AG09319 (cell line): Measurements from ENCODE around the gene RTEL1.

Experiments
- DNase-seq: peaks from one replicate; pipeline ENCODE4 v3.0.0-alpha.2; 2010; ENCODE audit warnings: low read depth; ENCODE audit errors: extremely low read depth
- TF ChIP-seq, protein P1 (sequence below): IDR thresholded peaks from 2 replicates; pipeline ENCODE4 v1.5.1; 2011; ENCODE audit warnings: low read depth, mild to moderate bottlenecking, inconsistent platforms, low read length, moderate library complexity

RTEL1 gene

DNA sequence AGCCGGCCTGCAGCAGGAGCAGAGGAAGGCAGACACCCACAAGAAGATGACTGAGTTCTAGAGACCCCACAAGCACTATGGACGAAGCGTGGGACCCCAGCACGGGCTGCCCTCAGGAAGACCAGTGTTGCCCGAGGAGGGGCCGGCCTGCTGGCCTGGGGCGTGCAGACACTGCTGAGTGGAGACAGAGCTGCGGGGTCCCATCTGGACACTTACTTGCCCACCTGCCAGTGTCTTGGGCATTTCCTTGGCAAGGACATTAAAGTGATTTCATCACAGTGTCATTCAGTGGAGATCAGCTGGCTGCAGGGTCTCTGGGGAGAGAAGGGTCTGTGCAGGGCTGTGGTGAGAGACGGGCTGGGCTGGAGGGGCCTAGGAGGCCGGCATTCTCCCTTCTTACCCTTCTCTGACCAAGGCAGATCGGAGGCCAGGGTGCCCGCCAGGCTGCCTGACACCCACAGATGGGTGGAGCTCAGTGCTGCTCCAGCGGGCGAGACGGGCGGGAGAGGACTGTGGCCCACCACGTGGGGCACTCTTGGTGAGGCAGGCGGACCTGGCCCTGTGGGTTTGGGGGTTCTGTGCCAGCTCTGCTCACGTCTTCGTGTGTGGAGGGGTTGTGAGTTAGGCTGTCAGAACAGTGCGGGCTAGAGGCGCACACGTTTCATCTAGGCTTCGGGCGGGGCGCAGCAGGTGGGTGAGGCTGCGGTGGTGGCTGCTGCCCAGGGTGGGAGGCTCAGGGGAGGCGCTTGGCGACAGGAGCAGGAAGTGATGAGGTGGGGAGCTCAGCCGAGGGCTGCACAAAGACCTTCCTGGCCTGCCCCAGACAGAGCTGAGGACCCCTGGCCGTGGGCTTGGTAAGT, 78.0 kb downstream of the RTEL1 start, which contains the start of gene LIME1:
Gene LIME1, plus strand, starts transcription at position 806 of the 860 bp plus-strand sequence. CDS start 886 bp downstream, outside the sequence.
- DNase-seq: no peak

DNA sequence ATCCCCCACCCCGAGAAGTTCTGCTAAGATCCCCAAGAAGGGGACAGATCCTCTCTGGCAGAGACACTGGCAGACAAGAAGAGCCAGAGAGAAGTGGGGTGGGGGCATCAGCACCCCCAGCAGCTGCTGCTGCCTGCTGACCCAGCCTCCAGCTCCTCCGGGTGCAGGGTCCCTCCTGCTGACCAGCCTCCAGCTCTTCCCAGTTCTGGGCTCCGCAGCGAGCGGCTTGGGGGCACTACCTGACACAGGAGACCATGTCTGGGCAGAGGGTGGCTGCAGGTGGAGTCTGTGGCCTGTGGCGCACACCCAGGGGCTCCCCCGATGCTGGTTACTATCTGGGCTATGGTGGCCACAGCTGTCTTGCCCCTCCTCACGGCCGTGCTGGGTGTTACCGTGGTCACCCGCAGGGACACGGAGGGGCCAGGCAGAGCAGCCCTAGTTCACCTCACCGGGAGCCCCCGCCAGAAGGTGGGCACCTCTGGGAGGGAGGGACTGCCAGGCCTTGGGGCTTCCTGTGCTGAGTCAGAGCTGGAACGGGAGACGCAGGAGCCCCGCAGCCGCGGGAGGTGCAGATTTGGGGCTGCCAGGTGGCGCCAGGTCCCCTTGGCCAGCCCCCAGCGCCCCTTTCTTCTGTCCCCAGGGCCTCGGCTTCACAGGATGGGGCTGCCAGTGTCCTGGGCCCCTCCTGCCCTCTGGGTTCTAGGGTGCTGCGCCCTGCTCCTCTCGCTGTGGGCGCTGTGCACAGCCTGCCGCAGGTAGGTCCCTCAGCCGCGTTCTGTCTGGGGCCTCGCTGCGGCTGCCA, 79.0 kb downstream of the RTEL1 start:
- DNase-seq: no peak
- TF ChIP-seq, protein P1, sequence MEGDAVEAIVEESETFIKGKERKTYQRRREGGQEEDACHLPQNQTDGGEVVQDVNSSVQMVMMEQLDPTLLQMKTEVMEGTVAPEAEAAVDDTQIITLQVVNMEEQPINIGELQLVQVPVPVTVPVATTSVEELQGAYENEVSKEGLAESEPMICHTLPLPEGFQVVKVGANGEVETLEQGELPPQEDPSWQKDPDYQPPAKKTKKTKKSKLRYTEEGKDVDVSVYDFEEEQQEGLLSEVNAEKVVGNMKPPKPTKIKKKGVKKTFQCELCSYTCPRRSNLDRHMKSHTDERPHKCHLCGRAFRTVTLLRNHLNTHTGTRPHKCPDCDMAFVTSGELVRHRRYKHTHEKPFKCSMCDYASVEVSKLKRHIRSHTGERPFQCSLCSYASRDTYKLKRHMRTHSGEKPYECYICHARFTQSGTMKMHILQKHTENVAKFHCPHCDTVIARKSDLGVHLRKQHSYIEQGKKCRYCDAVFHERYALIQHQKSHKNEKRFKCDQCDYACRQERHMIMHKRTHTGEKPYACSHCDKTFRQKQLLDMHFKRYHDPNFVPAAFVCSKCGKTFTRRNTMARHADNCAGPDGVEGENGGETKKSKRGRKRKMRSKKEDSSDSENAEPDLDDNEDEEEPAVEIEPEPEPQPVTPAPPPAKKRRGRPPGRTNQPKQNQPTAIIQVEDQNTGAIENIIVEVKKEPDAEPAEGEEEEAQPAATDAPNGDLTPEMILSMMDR: no peak

More for the DNA sequence above, 78.0 kb downstream of the RTEL1 start, which contains the start of gene LIME1:
- TF ChIP-seq, protein P1: no peak

DNA sequence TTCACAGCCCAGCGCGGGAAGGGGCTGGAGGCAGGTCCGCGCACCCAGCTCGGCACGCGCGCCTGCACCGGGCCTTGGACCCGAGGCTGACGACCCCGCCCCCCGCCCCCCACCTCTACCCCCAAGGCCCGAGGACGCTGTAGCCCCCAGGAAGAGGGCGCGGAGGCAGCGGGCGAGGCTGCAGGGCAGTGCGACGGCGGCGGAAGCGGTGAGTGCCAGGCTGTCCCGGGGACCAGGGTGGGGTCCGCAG, 79.5 kb downstream of the RTEL1 start:
- DNase-seq: no peak
- TF ChIP-seq, protein P1: no peak

DNA sequence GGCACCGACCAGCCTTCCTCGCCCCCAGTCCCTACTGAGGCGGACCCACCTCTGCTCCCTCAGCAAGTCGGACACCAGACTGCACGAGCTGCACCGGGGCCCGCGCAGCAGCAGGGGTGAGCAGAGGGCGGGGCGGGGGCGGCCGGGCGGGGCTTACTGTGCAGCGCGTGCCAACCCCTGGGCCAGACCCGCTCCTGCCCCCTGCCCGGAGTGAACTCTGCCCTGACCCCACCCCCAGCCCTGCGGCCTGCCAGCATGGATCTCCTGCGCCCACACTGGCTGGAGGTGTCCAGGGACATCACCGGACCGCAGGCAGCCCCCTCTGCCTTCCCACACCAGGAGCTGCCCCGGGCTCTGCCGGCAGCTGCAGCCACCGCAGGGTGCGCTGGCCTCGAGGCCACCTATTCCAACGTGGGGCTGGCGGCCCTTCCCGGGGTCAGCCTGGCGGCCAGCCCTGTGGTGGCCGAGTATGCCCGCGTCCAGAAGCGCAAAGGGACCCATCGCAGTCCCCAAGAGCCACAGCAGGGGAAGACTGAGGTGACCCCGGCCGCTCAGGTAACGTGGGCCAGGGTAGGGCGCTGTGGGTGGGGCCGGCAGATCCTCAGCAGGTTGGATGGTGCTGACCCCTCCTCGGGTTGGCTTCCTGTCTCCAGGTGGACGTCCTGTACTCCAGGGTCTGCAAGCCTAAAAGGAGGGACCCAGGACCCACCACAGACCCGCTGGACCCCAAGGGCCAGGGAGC, 80.0 kb downstream of the RTEL1 start:
- DNase-seq: no peak
- TF ChIP-seq, protein P1: no peak

DNA sequence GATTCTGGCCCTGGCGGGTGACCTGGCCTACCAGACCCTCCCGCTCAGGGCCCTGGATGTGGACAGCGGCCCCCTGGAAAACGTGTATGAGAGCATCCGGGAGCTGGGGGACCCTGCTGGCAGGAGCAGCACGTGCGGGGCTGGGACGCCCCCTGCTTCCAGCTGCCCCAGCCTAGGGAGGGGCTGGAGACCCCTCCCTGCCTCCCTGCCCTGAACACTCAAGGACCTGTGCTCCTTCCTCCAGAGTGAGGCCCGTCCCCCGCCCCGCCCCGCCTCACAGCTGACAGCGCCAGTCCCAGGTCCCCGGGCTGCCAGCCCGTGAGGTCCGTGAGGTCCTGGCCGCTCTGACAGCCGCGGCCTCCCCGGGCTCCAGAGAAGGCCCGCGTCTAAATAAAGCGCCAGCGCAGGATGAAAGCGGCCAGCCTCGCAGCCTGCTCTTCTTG, 80.6 kb downstream of the RTEL1 start:
- TF ChIP-seq, protein P1: no peak
- no peak for DNase-seq

DNA sequence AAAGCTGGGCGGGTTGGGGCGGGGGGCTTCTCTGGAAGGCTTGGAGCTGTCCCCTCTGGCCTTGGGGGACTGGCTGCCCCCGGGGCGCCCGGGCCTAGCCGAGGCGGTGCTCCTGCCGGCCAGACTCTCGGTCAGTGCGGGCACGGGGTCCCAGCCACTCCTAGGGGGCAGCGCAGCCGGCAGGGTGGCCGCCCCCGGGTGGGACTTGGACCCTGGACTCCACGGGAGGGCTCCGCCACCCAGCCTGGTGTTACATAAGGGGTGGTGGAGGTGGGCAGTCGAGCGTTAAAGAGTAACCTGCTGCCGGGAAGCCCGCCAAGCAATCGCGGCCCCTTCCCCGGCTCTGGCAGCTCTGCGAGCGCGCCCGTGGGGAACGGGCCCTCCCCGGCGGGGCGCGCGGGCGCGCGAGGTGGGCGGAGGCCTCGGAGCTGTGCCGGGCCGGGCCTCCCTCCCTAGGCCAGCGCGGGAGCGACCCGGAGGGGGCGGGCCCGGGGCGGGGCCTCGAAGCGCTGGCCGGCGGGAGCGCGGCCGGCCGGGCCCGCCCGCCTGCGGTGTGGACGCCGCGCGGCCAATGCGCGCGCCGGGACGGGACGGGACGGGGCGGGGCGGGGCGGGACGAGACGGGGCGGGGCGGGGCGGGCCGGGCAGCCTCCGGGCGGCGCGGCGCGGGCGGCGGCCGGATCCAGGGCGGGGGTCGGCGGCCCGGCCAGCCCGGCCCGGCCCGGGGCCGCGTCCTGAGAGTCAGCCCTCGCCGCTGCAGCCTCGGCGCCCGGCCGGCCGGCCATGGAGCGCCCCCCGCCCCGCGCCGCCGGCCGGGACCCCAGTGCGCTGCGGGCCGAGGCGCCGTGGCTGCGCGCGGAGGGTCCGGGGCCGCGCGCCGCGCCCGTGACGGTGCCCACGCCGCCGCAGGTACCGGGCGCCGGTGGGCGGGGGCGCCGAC, 81.3 kb downstream of the RTEL1 start, which contains the start of gene SLC2A4RG:
Gene SLC2A4RG, plus strand, starts transcription at position 647 of the 940 bp plus-strand sequence. Its CDS starts 137 bp downstream, at position 784.
- DNase-seq: peak; percentile 48

More for the DNA sequence above, 81.3 kb downstream of the RTEL1 start, which contains the start of gene SLC2A4RG:
- TF ChIP-seq, protein P1: no peak
